NCI-H82 (cell line): ENCODE results near the gene EIF1.
"Not testable (repeated sequence)": the region's sequence is repeated elsewhere in the genome, so short reads cannot be mapped to it uniquely, and the experiment has no call there.

Experiments used
- DNase-seq: peaks from one replicate; lab custom pipeline; 2025; lab: John Stamatoyannopoulos, UW

The EIF1 gene

DNA sequence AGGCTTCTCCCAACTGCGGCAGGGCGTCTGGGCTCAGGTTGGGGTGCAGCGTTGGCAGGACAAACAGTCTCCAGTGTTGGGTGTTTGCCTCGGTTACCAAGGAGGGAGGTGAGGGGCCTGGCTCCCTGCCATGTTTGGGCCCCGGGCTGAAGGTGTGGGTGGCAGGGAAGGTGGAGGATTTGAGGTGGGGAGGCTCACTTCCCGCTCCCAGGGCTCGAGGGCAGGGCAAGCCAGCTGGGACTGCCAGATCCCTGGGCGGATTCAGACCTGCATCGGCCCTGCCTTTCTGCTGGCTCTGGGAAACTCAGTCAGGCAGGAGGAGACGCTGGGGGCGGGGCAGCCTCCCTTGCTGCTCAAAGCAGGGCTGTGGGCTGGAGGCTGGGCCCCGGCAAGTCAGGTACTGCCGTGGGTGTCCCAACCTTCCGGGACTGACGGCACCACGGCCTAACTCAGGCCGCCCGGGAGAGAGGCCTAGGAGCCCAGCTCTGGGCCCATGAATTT lies 33.0 kb upstream of the EIF1 start:
- DNase-seq, result peak; percentile 27

DNA sequence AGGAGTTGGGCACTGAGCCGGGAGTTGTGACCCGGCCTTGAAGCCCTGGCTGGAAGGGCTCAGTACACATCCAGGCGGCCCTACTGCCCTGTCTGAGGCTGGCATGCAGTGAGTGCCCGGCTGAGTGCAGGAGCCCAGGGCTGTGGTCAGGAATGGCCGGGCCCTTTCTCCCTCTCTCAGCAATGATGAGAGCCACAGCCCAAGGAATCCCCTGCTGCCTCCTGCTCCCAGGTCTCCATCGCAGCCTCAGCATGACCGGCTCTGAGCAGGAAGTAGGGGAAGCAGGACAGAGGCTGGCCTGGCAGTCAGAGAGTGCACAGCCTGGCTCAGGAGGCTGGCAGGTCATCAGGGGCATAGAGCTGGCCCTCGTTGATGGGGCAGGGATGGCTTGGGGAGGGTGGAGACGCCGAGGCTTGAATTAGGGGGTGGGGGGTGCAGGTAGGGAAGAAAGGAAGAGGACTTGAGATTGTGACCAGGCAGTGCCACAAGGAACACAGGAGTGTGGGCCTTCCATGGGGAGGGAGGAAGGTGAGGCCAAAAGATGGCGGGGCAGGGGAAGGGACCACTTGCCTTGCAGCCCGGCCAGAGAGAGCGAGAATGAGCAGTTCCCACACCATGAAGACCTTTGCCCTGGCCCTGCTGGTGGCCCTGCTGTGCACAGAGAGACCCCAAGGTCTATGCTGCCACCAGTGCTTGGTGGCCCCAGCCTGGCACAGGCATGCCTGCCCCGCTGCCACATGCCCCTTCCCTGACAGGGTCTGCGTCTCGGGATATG lies 32.2 kb upstream of the EIF1 start:
- no peak for DNase-seq

DNA sequence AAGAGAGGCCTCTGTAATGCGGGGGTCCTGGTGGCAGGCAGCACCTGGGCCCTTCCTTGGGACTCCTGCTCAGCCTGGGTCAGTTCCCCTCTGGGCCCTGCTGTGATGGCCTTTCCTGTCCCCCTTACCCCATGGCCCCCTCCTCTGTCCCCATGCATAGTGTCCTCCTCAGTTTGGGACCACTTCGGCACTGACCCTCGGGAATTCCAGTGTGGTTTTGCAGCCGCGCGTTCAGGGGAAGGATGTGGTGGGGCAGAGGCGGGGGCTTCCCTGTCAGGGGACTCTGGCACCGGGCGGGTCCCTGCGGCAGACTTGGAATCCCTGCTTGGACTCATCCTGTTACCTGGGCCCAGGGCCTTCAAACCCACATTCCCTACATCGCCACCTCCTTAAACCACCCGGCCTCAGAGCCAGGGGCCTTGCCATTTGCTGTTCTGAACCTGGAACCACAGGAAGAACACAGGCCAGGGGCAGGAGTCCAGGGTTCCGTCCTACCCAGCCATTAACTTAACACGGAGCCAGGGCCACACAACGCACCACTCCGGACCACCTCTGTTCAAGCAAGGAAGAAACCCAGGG lies 31.4 kb upstream of the EIF1 start:
- no peak for DNase-seq

DNA sequence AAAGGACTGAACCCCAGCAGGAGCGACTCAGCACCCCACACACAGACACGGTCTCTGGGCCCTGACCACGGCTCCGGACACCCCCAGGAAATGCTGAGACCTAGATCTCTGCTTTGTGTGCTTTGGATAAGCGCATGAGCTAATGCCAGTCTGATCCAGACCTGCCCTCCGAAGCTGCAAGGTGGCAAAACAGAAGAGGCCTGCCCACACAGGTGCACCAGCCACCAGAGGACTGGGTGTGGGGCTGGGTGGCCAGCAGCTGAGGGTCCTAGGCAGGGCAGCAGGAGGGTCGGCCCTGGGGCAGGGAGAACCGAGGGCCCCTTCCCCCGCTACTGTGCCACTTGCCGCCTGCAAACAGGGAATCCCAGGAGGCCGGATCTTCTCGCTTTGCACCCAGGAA lies 30.7 kb upstream of the EIF1 start:
- DNase-seq, result no peak

DNA sequence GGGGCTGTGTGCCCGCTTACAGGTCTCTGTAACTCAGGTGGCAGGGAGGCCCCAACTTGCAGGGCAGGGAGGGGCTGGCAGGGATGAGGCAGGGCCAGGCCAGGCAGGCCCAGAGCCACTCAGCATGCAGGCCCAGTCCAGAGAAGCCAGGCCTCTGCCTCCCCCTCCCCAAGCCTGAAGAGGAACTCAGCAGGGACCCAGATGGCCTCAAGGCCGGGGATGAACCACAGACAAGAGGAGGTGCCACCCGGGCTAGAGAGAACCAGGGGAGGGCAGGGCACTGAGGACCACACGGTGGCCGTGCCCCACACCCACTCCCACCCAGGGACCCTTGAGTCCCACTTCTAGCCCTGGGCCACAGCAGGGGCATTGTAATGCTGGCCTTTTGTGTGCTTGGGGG lies 29.8 kb upstream of the EIF1 start:
- no peak for DNase-seq

DNA sequence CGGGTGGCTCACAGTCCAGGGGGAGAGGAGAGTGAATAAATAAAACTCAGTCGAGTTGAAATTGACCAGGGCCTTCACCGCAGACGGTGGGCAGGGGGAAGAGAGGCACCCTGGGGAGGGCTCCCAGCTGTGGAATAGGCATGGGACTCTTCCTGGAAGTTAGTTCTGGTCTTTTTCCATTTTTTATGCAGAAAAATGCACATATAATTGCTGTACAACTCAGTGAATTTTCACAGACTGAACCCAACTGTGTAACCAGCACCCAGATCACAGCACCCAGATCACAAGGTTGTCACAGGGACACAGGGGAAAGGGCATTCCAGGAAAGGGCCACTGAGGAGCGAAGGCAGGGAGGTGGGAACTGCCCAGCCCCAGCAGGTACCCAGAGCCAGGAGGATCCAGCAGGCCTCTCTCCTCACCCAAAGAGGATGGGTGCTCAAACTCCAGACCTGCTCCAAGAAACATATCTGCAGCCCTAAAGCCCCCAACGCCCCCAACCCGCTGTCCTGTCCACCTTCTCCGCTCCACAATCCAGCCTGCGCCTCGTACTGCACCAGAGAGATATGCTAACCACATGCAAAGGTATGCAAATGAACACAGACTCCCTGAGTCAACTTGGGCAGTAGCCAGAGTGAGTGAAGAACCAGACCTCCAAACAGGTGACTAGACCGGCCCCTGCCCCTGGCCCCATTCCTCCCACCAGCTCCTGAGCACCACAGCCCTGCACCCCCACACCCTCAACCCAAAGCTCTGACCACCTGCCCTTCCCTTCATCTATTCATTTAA lies 29.1 kb upstream of the EIF1 start:
- DNase-seq, result no peak

DNA sequence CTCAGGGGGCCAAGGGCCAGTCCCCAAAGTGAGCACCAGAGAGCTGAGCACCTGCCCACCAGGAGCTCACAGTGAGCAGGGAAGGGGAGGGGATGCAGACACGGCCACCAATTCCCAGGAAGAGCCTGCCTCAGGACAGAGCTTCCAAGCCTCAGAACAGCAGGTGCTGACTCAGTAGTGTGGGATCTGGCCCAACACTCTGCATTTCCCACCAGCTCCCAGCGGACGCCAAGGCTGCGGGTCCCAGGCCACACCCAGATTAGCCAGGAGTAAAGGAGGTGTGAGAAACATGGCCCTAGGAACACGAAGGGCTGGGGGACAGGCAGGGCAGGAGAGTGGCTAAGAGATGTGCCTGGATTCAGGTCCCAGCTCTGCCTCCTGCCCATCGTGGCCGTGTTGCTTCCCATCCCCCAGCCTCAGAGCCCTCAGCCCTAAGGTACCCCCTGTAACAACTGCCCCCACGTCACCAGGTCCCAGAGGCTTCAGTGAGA lies 28.4 kb upstream of the EIF1 start:
- DNase-seq, result no peak

DNA sequence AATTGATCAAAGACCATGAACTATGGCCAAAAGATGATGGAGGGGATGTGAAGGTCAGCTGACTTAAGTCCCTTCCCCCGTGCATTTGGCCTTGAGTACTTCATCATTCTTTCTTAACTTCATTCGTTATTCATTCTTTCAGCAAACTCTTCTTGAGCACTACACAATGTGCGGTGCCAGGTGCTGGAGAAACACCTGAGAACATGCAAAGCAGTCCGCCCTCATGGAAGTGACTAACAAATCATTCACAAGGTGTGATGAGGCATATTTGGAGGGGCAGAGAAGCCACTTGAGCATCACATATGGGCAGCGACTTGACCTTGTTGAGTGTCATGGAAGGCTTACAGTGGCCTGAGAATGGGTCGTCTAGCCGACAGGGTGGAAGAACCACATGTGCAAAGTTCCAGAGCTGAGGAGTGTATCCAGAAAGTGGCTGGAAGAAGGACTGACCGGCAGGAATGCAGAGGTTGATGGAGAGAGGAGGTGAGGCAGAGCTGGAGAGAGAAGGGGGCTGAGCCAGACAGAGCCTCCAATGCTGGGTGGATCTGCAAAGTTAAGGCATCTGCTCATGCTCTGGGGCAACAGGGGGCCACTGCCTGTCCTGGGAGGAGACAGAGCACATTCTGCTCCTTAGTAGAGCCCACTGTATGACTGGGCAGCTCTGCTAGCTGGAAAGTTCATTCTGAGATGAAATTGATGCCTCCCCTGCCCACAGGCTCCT lies 25.1 kb upstream of the EIF1 start:
- no peak for DNase-seq

DNA sequence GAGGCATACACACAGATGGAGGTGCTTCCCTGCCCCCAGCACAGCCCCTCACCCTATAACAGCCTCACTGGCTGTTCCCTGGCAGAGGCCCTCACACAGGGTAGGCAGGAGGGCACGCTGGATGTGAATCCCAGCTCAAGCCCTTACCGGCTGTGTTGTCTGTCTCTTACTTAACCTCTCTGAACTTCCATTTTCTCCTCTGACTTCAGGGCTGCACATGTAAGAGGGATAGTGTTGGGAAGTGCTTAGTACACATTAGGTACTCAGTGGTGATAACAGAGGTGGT lies 24.6 kb upstream of the EIF1 start:
- DNase-seq, result no peak

DNA sequence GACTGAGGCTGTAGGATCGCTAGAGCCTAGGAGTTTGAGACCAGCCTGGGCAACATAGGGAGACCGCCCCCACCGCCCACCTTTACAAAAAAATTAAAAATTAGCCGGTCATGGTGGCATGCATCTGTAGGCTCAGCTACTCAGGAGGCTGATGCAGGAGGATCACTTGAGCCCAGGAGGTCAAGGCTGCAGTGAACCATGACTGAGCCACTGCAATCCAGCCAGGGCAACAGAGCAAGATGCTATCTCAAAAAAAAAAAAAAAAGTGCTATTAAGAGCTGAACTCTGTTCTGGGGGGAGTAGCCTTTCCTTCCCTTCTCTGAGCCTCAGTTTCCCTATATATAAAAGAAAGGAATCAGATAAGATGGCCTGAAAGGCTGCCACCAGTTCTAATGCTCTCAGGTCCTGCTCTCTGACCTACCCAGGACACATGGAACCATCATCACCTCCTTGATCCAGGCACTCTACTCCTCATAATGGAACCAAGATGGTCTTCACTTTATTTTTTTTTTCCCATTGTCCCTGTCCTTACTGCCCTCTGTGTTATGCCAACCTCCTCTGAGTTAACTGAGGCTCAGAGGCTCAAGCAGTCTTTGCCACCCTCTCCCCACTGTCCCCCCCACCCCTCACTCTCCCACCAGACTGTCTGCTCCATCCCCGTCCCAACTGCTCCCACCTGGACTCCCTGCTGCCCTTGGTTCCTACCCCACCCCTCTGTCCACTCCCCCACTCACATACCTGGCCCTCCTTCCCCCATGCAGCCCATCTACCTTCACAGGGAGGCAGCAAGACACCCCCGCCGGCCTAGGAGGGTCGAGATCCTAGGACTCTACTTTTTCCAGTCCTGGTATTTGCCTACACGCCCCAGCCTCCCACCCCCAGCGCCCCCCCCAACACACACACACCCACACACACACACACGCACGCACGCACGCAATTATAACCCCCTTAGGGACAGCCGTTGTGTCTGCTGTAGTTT lies 23.8 kb upstream of the EIF1 start:
- no peak for DNase-seq

DNA sequence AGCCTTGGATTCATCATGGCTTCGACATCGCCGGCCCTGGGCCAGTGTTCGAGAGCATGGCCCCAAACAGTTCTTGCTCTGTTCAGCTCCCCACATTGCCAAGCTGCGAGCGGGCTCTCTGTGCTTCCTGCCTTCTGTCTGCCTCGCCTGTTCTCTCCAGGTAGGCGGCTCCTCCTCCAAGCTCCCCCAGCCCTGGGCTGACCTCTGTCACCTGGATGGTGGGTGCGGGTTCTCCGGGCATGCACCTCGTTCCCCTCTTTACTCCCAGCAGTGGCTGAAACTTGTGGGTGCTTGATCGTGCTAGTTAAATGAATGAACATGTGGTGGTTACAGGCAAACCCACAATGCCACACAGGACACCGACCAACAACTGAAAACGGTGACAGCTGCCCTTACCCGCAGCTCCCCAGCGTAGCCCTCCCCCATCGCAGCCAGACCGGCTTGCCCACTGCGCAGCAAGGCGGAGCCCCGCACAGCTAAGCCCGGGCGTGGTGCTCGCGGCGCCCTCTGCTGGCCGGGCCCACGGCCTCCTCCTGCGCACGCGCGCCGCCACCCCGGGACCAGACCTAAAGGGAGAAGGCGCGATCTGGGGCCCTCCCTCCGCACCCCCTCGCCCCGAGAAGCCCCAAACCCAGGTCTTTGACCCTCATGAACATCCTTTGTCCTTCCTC lies 23.0 kb upstream of the EIF1 start:
- peak; percentile 92 for DNase-seq

DNA sequence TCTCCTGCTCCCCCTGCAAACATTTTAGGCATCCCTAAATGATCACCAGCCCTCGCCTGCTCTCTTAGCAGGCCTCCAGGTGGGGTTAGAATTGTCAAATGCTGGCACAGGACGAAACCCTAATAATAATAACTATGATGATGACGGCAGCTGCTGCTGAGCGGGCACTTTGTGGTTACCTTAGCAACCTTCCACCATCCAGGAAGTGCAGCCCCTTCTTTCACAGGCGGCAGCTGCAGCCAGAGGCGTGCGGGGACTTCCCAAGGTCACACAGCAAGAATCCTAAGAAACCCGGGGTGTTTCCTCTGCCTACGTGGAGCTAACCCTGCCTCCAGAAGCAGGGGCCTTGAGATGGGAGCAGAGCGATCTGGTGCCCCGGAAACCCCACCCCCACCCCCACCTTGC lies 22.4 kb upstream of the EIF1 start:
- no peak for DNase-seq

DNA sequence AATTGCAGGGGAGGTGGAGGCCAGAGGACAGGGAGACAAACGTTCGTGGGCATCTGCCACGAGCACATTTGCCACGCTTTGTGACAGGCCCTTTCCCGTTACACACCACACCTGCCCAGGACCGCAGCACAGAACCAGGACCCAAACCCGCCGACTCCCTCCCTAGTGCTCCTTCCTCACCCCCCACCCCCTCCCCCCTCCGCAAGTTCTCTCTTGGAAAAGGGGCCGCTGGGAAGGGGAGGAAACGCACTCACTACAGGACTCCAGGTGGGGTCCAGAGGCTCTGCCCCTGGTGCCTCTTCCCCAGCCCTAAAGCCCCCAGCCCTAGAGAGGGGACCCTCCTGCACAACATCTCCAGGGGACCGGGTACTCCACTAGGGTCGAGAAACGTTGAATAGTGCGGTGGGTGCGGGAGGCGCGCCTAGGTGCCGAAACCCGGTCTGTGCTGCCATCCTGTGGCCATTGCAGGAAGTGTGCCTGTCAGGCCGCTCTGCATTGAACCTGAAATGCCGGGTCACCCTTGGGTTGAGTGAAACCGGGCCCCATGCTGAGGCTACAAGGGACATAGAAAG lies 21.9 kb upstream of the EIF1 start:
- DNase-seq, result peak; percentile 85

DNA sequence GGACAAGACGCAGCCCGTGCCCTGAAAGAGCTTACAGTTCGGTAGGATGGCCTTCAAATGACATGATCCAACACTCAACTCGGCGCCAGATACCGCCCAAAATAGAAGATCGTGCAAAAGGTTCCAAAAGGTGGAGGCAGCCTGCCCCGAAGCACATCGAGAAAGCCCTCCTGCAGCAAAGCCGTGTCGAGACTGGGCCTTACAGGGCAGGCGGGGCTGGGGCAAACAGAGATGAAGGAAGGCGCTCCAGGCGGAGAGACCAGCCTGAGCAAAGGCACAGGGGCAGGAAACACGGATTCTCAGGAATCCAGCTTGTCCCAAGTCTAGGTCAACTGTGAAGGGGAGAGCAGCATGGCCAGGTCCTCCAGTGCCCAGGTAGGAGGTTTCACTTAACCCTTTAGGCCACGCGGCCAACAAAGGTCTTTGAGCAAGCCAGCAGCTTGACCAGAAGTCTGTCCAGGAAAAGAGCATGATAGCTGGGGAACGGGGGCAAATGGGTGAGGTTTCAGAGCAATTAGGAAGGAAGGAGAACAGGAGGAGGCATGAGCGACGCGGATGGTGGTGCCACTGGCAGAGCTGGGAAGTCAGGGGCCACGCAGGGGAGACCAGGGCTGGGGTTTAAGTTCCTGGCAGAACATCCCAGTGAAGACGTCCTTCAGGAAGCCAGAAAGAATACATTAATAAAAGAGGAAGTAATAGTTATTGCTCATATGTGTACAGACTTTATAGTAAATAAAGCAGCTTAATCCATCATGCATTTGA lies 21.2 kb upstream of the EIF1 start:
- no peak for DNase-seq

DNA sequence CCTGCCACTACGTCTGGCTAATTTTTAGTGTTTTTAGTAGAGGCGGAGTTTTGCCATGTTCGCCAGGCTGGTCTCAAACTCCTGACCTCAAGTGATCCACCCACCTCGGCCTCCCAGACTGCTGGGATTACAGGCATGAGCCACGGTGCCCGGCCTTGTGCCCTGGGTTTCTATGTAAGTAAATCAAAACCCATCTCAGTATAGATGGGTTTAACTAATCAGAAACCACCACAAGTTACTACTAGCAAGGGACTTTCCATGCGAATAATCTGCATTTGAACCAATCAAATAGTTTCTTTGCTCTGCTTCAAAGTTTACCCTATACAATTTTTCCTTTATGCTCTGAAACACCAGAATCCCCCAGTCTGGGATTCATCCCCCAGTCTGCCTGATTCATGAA lies 16.5 kb upstream of the EIF1 start:
- DNase-seq, result no peak

DNA sequence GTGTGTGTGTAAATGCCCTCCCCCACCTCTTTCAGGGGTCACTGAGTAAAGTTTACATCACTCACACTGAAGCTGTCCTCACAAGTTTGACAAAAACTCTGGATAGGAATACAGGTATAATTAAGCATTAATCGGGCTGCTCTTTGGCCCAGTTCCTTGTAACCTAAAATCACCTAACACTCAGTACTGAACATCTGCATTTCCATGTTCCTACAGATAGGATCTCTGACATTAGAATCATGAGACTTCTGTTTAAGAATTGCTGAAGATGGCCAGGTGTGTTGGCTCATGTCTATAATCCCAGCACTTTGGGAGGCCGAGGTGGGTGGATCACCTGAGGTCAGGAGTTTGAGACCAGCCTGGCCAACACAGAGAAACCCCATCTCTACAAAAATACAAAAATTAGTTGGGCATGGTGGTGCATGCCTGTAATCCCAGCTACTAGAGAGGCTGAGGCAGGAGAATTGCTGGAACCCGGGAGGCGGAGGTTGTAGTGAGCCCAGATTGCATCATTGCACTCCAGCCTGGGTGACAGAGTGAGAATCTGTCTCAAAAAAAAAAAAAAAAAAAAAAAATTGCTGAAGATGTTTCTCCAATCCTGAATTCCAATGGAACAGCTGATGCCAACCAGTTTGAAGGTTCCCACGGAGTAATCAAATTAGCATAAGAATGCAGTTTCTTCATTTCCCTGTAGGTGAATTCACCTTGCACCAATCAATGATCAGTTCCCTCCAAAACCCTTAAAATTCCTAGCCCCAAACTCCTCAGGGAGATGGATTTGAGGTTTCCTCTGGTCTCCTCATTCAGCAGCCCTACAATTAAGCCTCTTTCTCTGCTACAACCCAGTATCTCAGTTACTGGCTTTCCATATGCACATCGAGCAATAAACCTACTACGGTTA lies 13.3 kb upstream of the EIF1 start:
- not testable (repeated sequence) for DNase-seq

DNA sequence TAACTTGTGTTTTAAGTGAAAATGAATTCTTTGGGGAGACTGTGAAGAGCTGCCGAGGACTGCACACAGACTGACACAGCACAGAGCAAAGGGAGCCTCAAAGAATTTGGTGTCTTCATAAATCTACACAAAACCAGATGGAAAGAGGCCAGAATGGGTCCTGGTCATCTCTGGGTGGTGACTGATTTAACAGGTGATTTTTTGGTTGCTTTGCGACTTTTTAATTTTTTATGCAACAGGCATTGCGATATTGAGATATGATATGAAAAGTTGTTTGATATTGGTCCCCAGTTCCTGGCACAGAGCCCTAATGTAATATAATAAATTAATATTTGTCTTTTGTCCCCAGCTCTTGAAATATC lies 12.6 kb upstream of the EIF1 start:
- DNase-seq, result no peak

DNA sequence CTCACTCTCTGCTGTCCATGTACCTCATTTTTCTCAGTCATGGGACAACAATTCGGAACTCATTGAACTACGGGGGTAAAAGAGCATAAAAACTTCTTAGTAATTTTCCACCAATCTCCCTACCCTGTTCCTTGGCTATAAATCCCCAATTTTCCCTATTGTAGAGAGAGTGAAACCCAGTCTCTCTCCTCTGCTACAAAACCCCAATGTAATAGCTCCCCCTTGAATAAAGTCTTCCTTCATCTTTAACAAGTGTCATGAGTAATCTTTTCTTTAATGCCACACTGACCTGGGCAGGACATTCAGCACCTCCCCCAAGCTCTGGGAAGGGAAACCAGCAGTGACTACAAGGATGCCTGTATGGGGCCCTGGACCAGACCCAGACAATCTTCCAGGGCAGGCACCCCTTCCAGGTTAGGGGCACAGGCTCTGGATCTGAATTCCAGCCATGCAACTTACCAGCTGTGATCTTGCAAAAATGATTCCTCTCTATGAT lies 10.2 kb upstream of the EIF1 start:
- DNase-seq, result no peak
